ENCODE measurements around the gene MEIS2. TPM values are rescaled to one million over a fixed set of nuclear protein-coding genes. Genes with fewer than 3 reads are reported as not detected.

The MEIS2 gene
- total and polyA plus RNA-seq, 2 of the 13 experiments (the other 11 are each of a cell fraction or from before 2014, with no cell fraction given), result 10.7 to 12.4 TPM

DNA sequence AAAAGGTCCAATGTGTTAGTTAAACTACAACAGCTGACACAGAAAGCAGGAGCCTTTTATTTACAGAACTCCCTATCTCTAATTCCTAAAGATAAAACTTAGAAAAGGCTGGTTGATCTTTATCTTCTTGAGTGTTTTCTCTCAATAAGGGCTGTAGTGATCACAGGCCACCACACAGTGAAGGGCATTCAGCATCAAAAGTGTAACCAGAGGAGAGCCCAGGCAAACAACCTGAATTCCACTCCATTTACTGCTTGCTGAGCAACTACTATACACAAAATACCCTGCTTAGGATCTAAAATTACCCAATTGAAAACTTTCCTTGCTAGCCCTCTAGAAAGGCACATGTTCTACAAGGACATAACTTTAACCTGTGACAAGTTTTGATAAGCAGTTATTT lies 122.7 kb downstream of the MEIS2 start:
- ATAC-seq (peak; percentile 75), DNase-seq (ENCODE audit: low spot score) (peak; percentile 70), FAIRE-seq (peak; percentile 68)
- intact Hi-C loops (cut with micrococcal nuclease; ENCODE audit: unreplicated experiment) (loop anchor here (5.0 to 10.0 kb wide), 3 partner anchors 67 to 473 kb away; partner anchors contain the start of gene MEIS2), in situ Hi-C loops (cut with HindIII; ENCODE audit: extremely low pct_ligation_motif_present, low pct_unique_long_range_greater_than_20kb) (no loop called here)
- Histone ChIP-seq H4K20me1 (ENCODE audit: insufficient read depth, low read length) (no peaks in the 10 kb centered on the region), H3K36me3 (replicated peaks in 1 of 2; ENCODE audit: control insufficient read depth in 1 of 2, insufficient read depth in 2 of 2, low read length in 2 of 2) (no peaks in the 10 kb centered on the region), H3K4me3 (replicated peaks in 1 of 3; ENCODE audit: insufficient read depth in 1 of 3, low read depth in 2 of 3, low read length in 3 of 3) (no peak overlapping the region), H3K4me1 (ENCODE audit: insufficient read depth, low read length) (peaks cover 15% of the 10 kb centered on the region), H3K27ac (ENCODE audit: extremely low read length, insufficient read depth, low read length) (no peak overlapping the region), H3K79me2 (ENCODE audit: insufficient read depth, low read length) (no peaks in the 10 kb centered on the region), H3K9me3 (ENCODE audit: low read length) (no peaks in the 10 kb centered on the region), H3K27me3 (ENCODE audit: control insufficient read depth in 1 of 2, insufficient read depth in 2 of 2, low read length in 2 of 2) (no peaks in the 10 kb centered on the region), H3K4me2 (ENCODE audit: low read depth, low read length) (no peak overlapping the region), H2AFZ (ENCODE audit: low read length) (no peak overlapping the region), H3K9ac (ENCODE audit: insufficient read depth, low read depth, low read length) (no peak overlapping the region)
- ChIA-PET CTCF (ENCODE audit: low intra/inter-chr PET ratio, low total read pairs) (no interaction called here), POLR2A (no interaction called here)
- no TSS peak for BruUV-seq (replicated peaks)
- TF ChIP-seq CHD4 (IDR thresholded peaks at IDR 0.05; ENCODE audit: borderline replicate concordance, low read length), result no peak
- no peak for TF ChIP-seq ZNF432 (CRISPR knock-in tag; IDR thresholded peaks at IDR 0.05; ENCODE audit: borderline replicate concordance)
- no peak for TF ChIP-seq TRAFD1 (CRISPR knock-in tag; IDR thresholded peaks at IDR 0.05; ENCODE audit: borderline replicate concordance)
- TF ChIP-seq CCAR2 (optimal IDR thresholded peaks at IDR 0.05; ENCODE audit: low read depth, low read length), result no peak
- 0 out of 2 replicates have a peak, but pooled peaks have one; percentile 13 for TF ChIP-seq BCL6 (CRISPR knock-in tag; IDR thresholded peaks at IDR 0.05)
- TF ChIP-seq RAD21 (CRISPR knock-in tag; IDR thresholded peaks at IDR 0.05), result no peak
- TF ChIP-seq ZNF354B (CRISPR knock-in tag; IDR thresholded peaks at IDR 0.05), result no peak
- TF ChIP-seq CHCHD3 (CRISPR knock-in tag; IDR thresholded peaks at IDR 0.05), result no peak
- TF ChIP-seq FOXA1 (IDR thresholded peaks at IDR 0.05), result no peak
- TF ChIP-seq FOXA1 (CRISPR knock-in tag; IDR thresholded peaks at IDR 0.05), result peak; percentile 25; the same call in 1 of the 2 replicates
- no peak for TF ChIP-seq KLF9 (CRISPR knock-in tag; IDR thresholded peaks at IDR 0.05; ENCODE audit: low read depth)
- no peak for TF ChIP-seq ZNF143 (CRISPR knock-in tag; IDR thresholded peaks at IDR 0.05)
- 0 out of 4 replicates have a peak, but pooled peaks of 1 of the 2 experiments have one; percentile 22 for TF ChIP-seq EP300 (IDR thresholded peaks at IDR 0.05; ENCODE audit: low read depth in 2 of 2, low read length in 2 of 2)
- no peak for TF ChIP-seq EP300 (CRISPR knock-in tag; IDR thresholded peaks at IDR 0.05; ENCODE audit: borderline replicate concordance)
- TF ChIP-seq JUND (CRISPR knock-in tag; IDR thresholded peaks at IDR 0.05), result no peak
- no peak for TF ChIP-seq ZNF616 (CRISPR knock-in tag; IDR thresholded peaks at IDR 0.05; ENCODE audit: low read depth)
- TF ChIP-seq ISL2 (CRISPR knock-in tag; IDR thresholded peaks at IDR 0.05), result peak; percentile 26; the same call in 1 of the 2 replicates

Measured in HepG2 (cell line).